Neural progenitor cell (in vitro differentiated cells): ENCODE results near the gene ERVK3-1. TPM values are rescaled to one million over a fixed set of nuclear protein-coding genes. Genes with fewer than 3 reads are reported as not detected.
A peak's percentile ranks its signal among the peaks of the same experiment; 100 is the strongest.

Experiments used
- DNase-seq: peaks from one replicate; pipeline ENCODE4 v3.0.0-alpha.2; 2016; ENCODE audit warnings: low spot score
- H2AFZ ChIP-seq: fragments of 200-600 bp; sonication (generic); replicated peaks from 2 replicates; pipeline ENCODE4 v1.6.1; 2016; ENCODE audit warnings: antibody characterized with exemption
- H3F3A ChIP-seq: fragments of 200-600 bp; sonication (generic); 2 replicates; pipeline ENCODE4 v1.6.1; 2016; ENCODE audit warnings: antibody characterized with exemption, low read depth
- H3K27ac ChIP-seq: fragments of 200-600 bp; sonication (generic); 2 replicates; pipeline ENCODE4 v1.5.1; 2016; ENCODE audit warnings: mild to moderate bottlenecking
- H3K27me3 ChIP-seq: fragments of 200-600 bp; sonication (generic); 2 replicates; pipeline ENCODE4 v1.6.1; 2016; ENCODE audit warnings: mild to moderate bottlenecking, moderate library complexity
- H3K36me3 ChIP-seq: fragments of 200-600 bp; sonication (generic); 2 replicates; pipeline ENCODE4 v1.5.1; 2016
- H3K4me1 ChIP-seq: fragments of 200-600 bp; sonication (generic); 2 replicates; pipeline ENCODE4 v1.6.1; 2016; ENCODE audit warnings: mixed run types
- H3K4me2 ChIP-seq: fragments of 200-600 bp; sonication (generic); 2 replicates; pipeline ENCODE4 v1.6.1; 2016
- H3K4me3 ChIP-seq: fragments of 200-600 bp; sonication (generic); 2 replicates; pipeline ENCODE4 v1.5.1; 2016
- H3K79me2 ChIP-seq: fragments of 200-600 bp; sonication (generic); 2 replicates; pipeline ENCODE4 v1.6.1; 2016; ENCODE audit warnings: low read depth
- H3K9ac ChIP-seq: fragments of 200-600 bp; sonication (generic); 2 replicates; pipeline ENCODE4 v1.6.1; 2016
- H3K9me3 ChIP-seq: fragments of 200-600 bp; sonication (generic); 2 replicates; pipeline ENCODE4 v1.5.1; 2016; ENCODE audit warnings: low read depth
- H4K20me1 ChIP-seq: fragments of 200-600 bp; sonication (generic); 2 replicates; pipeline ENCODE4 v1.6.1; 2016; ENCODE audit warnings: low read depth
- H3K27ac Mint-ChIP-seq: 3 replicates; pipeline ENCODE4 v1.8.0; 2021; ENCODE audit warnings: mixed read lengths
- H3K27me3 Mint-ChIP-seq: 2 replicates; pipeline ENCODE4 v1.8.0; 2022; ENCODE audit warnings: low read depth, mild to moderate bottlenecking, inconsistent platforms, moderate library complexity, mixed read lengths; ENCODE audit not compliant: insufficient read depth
- H3K36me3 Mint-ChIP-seq: 3 replicates; pipeline ENCODE4 v1.8.0; 2021; ENCODE audit warnings: mixed read lengths
- H3K4me1 Mint-ChIP-seq: 3 replicates; pipeline ENCODE4 v1.8.0; 2021; ENCODE audit warnings: mixed read lengths
- H3K4me3 Mint-ChIP-seq: 3 replicates; pipeline ENCODE4 v1.8.0; 2021; ENCODE audit warnings: mild to moderate bottlenecking, moderate library complexity, mixed read lengths
- H3K9me3 Mint-ChIP-seq: 3 replicates; pipeline ENCODE4 v1.8.0; 2020; ENCODE audit warnings: mixed read lengths
- EZH2 ChIP-seq: fragments of 200-600 bp; sonication (generic); IDR thresholded peaks from 2 replicates; pipeline ENCODE4 v1.6.1; 2017; ENCODE audit warnings: antibody characterized with exemption, mild to moderate bottlenecking, moderate library complexity
- EZH2phosphoT487 ChIP-seq: fragments of 200-600 bp; sonication (generic); IDR thresholded peaks from 2 replicates; pipeline ENCODE4 v1.6.1; 2017; ENCODE audit warnings: antibody characterized with exemption
- total RNA-seq: library from RNA; depleted of rRNA; stranded (reverse); fragments of >200 nt; gene quantifications from 2 replicates; pipeline ENCODE4 v1.2.3, GENCODE V29; 2015; ENCODE audit warnings: low replicate concordance
- TF ChIP-seq, protein P1 (sequence below): fragments of 200-600 bp; sonication (generic); IDR thresholded peaks from 2 replicates; pipeline ENCODE4 v1.5.1; 2017; ENCODE audit warnings: antibody characterized with exemption, mild to moderate bottlenecking

ERVK3-1 gene
- total RNA-seq, 1 donor from 2014 or later = 49.9 TPM

DNA sequence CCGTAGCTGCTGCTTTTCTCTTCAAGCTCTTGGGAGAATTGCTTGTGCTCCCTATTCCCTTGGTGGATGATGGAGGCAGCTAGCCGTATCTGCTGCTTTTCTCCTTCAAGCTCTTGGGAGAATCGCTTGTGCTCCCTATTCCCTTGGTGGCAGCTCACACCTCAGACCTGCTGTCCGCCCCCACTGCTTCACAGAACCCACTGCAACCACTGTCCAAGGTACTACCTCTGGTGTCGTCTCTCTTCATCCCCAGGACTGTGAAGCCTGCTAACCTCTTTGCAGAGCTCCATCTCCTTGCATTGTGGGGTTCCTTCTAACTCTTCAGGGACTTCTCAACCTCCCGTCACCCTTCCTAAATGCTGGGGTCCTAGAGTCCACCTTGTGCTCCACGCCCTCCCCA lies 4.6 kb upstream of the ERVK3-1 start:
- TF ChIP-seq EZH2 (no peak), EZH2phosphoT487 (no peak)
- TF ChIP-seq, protein P1, sequence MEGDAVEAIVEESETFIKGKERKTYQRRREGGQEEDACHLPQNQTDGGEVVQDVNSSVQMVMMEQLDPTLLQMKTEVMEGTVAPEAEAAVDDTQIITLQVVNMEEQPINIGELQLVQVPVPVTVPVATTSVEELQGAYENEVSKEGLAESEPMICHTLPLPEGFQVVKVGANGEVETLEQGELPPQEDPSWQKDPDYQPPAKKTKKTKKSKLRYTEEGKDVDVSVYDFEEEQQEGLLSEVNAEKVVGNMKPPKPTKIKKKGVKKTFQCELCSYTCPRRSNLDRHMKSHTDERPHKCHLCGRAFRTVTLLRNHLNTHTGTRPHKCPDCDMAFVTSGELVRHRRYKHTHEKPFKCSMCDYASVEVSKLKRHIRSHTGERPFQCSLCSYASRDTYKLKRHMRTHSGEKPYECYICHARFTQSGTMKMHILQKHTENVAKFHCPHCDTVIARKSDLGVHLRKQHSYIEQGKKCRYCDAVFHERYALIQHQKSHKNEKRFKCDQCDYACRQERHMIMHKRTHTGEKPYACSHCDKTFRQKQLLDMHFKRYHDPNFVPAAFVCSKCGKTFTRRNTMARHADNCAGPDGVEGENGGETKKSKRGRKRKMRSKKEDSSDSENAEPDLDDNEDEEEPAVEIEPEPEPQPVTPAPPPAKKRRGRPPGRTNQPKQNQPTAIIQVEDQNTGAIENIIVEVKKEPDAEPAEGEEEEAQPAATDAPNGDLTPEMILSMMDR = no peak
- Histone ChIP-seq H4K20me1 (peaks cover 39% of the 10 kb centered on the region), H3F3A (peaks cover 31% of the 10 kb centered on the region), H3K4me2 (no peak overlapping the region), H3K9me3 (no peaks in the 10 kb centered on the region), H3K9ac (no peak overlapping the region), H2AFZ (no peak overlapping the region), H3K27ac (no peak overlapping the region), H3K4me1 (peaks cover 4% of the 10 kb centered on the region), H3K36me3 (peaks cover 9% of the 10 kb centered on the region), H3K79me2 (peaks cover 55% of the 10 kb centered on the region), H3K27me3 (no peaks in the 10 kb centered on the region), H3K4me3 (no peak overlapping the region)
- Mint-ChIP-seq H3K4me3 (no peak overlapping the region), H3K4me1 (peaks cover 10% of the 10 kb centered on the region), H3K27ac (no peak overlapping the region), H3K9me3 (peaks cover 57% of the 10 kb centered on the region), H3K36me3 (peaks cover 70% of the 10 kb centered on the region), H3K27me3 (peaks cover 8% of the 10 kb centered on the region)
- DNase-seq = no peak

DNA sequence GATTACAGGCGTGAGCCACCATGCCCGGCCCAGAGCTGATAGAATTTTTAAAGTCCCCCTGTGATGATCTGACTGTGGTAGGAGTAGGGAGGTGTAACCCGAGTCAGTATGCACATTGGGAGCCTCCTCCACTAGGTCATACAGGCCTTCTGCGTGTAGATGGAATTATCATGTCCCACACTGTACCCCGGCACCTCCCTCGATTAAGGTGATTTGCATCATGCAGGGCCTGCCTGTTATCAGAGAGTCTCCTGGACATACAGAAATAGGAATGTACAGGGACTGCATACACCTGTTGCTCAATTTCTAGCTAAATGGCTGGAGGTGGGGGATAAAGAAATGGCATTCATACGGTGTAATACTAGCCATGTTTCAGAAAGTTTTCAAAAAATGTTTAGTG lies 922 bp upstream of the ERVK3-1 start:
- peak overlapping the region; percentile 93 for H3K4me3 ChIP-seq
- Mint-ChIP-seq H3K27ac (no peak overlapping the region), H3K4me1 (peaks cover 18% of the 10 kb centered on the region), H3K27me3 (peaks cover 5% of the 10 kb centered on the region), H3K4me3 (peak overlapping the region; percentile 98), H3K36me3 (peaks cover 69% of the 10 kb centered on the region), H3K9me3 (peaks cover 33% of the 10 kb centered on the region)
- H3K9ac ChIP-seq = no peak overlapping the region
- H4K20me1 ChIP-seq = peaks cover 39% of the 10 kb centered on the region
- H3K4me1 ChIP-seq = peaks cover 8% of the 10 kb centered on the region
- no peak overlapping the region for H3K27ac ChIP-seq
- H3K79me2 ChIP-seq = peaks cover 44% of the 10 kb centered on the region
- H3K4me2 ChIP-seq = peak overlapping the region; percentile 80
- TF ChIP-seq EZH2phosphoT487 = no peak
- no peak for TF ChIP-seq EZH2
- TF ChIP-seq, protein P1 = no peak
- H3K36me3 ChIP-seq = peaks cover 3% of the 10 kb centered on the region
- no peaks in the 10 kb centered on the region for H3K9me3 ChIP-seq
- peaks cover 31% of the 10 kb centered on the region for H3F3A ChIP-seq
- no peak overlapping the region for H2AFZ ChIP-seq
- no peaks in the 10 kb centered on the region for H3K27me3 ChIP-seq
- DNase-seq = no peak

DNA sequence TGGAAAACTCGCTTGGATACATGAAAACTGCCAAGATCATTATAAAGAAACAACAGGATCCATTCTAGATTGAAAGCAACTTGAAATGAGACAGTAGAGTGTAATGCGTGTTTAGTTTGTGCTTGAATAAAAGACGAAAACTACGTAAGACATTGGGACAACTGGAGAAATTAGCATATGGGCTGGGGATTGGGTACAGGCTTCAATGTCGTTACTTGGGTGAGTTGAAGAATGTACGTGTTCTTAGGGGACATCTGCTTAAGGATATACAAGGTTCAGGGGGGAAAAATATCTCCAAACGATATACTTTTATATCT lies 471 bp upstream of the ERVK3-1 start:
- DNase-seq = peak; percentile 43
- peaks cover 32% of the 10 kb centered on the region for H3K9me3 Mint-ChIP-seq
- Histone ChIP-seq H2AFZ (no peak overlapping the region), H3K4me3 (peak overlapping the region; percentile 93), H3K9ac (no peak overlapping the region), H3F3A (peaks cover 36% of the 10 kb centered on the region), H3K4me1 (peaks cover 8% of the 10 kb centered on the region), H3K9me3 (no peaks in the 10 kb centered on the region), H3K36me3 (peaks cover 3% of the 10 kb centered on the region), H3K27ac (no peak overlapping the region), H3K27me3 (no peaks in the 10 kb centered on the region), H4K20me1 (peaks cover 39% of the 10 kb centered on the region), H3K79me2 (peaks cover 44% of the 10 kb centered on the region), H3K4me2 (peak overlapping the region; percentile 80)
- H3K4me3 Mint-ChIP-seq = peak overlapping the region; percentile 98
- TF ChIP-seq, protein P1 = no peak
- TF ChIP-seq EZH2 = no peak
- TF ChIP-seq EZH2phosphoT487 = no peak
- no peak overlapping the region for H3K27ac Mint-ChIP-seq
- peaks cover 18% of the 10 kb centered on the region for H3K4me1 Mint-ChIP-seq
- peaks cover 71% of the 10 kb centered on the region for H3K36me3 Mint-ChIP-seq
- H3K27me3 Mint-ChIP-seq = peaks cover 5% of the 10 kb centered on the region
